IPS DF 4.7 (cell line): Measurements from ENCODE around the gene TFF1.

Experiments
- DNase-seq: peaks from one replicate; pipeline ENCODE4 v3.0.0-alpha.2; 2013; ENCODE audit warnings: low spot score; ENCODE audit errors: extremely low read depth

TFF1 gene

DNA sequence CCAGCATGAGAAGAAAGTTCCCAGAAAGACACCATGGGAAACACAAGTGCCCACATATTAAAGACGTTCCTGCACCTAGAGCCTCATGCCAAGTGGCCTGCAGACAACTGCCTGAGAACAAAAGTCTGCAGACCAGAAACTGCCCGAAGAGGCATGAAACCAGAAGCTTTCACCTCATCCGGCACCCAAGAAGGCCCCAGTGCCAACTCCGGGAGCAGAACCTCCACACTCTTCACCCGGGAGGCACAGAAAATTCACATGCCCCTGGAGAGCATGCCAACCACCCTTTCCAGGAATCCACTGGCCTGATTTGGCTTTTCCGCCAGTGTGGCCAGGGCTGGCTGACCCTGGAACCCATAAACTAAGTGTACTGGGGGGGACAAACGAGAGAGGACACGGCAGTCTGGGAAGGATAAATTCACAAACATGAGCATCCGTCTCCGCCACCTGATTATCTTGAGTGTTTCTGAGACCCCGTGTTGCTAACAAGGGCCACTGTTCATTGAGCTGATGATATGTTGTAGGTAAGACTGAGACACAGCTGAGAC is 22.3 kb downstream of the TFF1 start:
- DNase-seq: no peak

- no peak for DNase-seq
Measured at GRCh38 chr21:42343556-42343955, 22.8 kb downstream of the TFF1 start.

- no peak for DNase-seq
Measured at GRCh38 chr21:42343101-42343500, 23.2 kb downstream of the TFF1 start.

GRCh38 chr21:42341776-42342542 is 24.4 kb downstream of the TFF1 start:
- no peak for DNase-seq

DNA sequence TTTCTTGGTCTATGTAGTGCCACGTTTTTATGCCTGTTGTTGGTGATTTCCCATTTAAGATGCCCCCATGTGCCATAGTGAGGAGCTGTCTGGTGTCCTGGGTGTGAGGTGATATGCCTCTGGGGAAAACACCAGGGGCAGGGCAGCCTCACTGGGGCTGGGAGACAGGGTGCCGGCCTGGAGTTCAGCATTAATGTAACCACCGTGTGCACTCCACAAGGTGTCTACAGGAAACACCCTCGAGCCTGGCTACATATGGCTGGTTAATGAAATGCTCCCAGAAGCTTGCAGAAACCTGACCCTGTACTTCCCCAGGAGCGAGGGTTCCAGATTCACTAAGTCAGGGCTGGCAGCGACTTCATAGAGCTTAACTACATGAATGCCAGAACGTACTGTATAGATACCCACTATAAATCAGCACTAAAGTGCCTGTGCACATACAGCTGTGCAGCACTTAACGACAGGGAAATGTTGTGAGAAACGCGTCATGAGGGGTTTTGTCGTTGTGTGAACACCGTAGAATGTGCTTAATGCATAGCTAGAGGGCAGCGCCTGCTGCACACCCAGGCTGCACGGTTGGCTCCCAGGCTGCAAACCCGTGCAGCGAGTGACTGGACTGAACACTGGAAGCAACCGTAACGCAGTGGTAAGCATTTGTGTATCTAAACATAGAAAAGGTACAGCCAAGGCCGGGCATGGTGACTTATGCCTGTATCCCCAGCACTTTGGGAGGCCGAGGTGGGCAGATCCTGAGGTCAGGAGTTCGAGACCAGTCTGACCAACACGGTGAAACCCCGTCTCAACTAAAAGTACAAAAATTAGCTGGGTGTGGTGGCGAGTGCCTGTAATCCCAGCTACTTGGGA is 25.9 kb downstream of the TFF1 start:
- DNase-seq: no peak

DNA sequence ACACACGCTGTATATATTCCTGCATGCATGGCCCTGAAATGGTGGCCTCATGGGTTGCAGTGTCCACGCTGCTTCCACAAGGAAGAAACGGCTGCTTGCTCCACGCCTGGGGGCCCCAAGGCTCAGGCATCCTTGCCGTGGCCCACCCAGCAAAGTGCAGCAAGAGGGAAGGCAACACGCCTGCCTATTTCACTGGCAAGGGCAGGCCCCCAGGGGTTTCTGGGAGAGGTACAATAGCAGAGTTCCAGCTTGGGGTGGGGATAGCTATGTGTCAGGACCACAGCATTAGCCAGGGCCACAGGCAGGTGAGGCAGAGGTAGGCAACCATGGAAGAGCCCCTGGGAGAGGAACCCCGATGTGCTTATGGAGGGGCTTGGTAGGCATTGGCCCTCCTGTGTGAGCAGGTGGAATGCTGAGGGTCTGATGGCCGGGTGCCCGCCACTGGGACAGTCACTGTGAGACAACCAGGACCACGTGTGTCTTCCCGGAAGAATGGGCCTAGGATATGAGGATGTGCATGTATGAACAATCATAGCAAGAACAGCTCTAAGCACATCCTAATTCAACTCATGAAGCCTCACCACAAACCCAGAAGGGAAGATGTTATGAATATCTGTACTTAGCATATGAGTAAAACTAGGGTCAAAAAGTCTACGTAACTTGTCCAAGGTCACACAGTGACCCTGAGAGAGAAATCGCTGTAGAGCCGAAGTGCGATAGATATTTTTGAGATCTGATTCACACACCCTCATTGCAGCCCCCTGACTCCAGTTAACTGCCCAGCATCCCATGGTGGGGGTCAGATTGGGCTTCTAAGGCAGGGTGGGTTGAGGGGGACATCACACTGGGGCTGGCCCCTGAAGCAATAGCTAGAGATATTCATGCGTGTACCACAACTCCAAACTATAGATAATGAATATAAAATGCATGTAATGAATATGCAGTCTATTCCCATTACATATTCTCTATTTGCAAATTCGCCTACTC is 27.3 kb downstream of the TFF1 start:
- DNase-seq: no peak

DNA sequence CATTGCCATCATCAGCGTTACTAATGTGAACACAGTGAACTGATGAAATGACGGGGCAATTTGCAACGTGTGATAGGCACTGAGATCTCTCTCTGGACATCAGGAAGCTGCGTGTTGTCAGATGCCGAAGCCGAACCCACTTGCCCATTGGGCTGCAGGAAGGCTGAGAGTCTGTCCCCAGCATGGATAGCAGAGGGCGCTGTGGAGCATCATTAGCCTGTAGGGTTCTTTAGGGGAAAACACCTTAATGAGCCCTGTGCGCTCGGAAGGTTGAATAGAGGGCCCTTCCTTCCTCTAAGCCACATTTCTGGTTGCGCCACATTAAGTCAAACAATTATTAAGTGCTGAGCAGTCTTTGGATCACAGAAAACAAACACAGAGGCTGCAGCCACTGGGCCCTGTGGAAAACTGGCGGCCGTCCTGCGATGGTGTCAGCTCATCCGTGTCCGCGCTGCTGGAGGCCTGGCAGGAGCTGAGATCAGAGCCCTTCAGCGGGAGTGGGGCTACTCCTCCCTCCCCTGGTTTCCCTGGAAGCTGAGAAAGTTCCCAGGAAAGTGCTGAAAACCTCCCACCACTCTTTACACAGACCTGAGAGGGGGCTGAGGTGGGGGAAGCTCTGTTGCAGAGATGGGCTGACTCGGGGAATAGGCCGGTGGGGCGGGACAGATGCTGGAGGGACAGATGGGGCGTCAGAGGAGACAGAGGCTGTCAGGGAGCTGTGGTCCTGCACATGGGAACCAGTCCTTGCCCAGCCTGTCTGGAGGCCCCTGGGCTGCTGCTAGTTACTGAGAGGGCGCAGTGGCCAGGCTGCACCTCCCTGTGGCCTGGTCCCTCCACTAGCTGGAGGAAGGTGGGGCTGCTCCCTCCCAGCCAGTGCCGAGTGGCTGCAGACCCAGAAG is 28.3 kb downstream of the TFF1 start:
- DNase-seq: peak; percentile 60

GRCh38 chr21:42337276-42337675 is 29.1 kb downstream of the TFF1 start:
- DNase-seq: no peak

GRCh38 chr21:42336054-42336453 is 30.3 kb downstream of the TFF1 start:
- peak; percentile 66 for DNase-seq

- DNase-seq: no peak
Measured at GRCh38 chr21:42332557-42333317, 33.6 kb downstream of the TFF1 start.

DNA sequence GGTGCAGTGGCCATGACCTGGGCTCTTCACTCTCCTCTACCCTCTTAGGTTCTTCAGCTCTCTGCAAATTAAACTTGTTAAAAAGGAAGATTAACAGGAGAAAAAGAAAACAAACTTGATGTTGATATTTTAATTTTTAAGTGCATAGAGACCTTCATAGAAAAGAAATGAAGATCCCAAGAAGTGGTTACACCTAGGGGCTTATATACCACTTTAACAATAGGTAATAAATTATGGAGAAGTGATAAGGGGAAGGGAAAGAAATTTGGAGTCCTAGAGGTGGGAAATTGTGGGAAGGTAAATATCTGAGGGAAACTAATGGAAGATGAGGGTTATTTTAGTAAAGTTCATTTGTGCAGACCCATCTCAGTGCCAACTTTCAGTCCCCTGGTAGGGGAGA is 34.7 kb downstream of the TFF1 start:
- no peak for DNase-seq

- no peak for DNase-seq
Measured at GRCh38 chr21:42330380-42331371, 35.7 kb downstream of the TFF1 start.

DNA sequence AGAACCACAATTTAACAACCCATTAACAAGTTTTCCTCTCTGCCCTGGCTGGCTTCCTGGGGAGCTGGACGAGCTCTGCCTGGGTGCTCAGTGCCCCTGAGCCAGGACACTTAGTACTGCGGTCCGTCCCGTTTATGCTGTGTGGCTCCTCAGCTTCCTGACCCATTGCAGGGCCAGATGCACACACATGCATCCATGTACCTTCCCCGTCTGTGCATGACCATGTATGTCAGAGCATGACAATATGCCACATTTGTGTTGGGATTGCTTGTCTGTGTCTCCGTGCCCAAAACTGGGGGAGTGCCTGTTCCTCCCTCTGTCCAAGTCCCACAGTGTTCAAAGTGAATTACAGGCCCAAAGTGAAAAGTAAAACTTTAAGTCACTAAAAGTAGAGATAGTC is 41.4 kb downstream of the TFF1 start:
- no peak for DNase-seq

- no peak for DNase-seq
Measured at GRCh38 chr21:42321845-42322244, 44.5 kb downstream of the TFF1 start.

DNA sequence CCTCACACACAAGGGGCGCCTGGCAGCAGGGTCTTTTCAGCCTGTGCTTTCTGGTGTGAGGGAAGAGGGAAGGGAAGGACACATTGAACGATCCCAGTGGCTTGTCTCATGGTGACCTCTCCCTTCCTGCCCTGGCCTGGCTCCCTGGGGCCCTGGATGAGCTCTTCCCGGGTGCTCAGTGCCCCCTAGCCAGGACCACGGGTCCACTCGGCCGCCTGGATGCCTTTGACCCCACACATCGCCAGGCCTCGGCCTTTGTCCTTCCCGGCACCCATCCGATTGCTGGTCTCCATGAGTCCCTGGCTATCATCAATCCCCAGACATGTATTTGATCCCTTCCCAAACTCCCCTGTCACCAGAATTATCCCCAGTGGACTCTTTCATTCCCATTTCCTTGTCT is 45.1 kb downstream of the TFF1 start:
- DNase-seq: no peak

GRCh38 chr21:42320791-42321190 is 45.5 kb downstream of the TFF1 start:
- DNase-seq: no peak

DNA sequence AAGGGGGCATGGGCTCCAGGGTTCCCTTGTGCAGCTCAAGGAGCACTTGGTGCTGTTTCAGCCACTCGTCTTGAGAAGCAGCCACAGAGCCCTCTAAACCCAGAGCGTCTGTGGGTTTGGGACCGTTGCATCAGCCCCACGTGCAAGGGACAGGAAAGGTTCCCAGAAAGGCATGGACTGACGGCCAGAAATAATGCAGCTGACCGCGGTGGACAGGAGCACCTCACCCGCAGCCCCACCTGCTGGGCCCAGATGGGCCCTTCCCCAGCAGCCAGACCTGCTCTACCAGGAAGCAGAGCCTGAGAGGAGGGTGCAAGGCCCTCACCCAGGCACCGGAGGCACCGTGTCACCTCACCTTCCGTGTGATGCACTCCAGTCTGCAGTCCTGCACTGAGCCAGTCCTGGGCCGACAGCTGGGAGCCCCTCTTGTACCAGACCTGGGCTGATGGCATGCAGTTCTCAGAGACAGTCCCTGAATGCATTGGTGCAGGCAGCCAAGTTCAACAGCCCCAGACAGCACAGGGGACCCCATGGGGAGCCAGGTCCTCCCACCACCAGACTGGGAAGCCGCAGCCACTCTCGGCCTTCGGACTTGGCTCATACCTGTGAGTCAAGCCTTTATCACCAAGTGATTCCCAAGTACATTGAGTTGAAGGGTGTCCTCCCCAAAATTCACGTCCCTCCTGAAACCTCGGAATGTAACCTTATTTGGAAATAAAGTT is 46.3 kb downstream of the TFF1 start:
- DNase-seq: no peak

GRCh38 chr21:42319376-42319775 is 47.0 kb downstream of the TFF1 start:
- DNase-seq: no peak
